Measurements from ENCODE around the gene CELF2.
"Not testable (repeated sequence)": the region's sequence is repeated elsewhere in the genome, so short reads cannot be mapped to it uniquely, and the experiment has no call there.

Gene CELF2

GRCh38 chr10:11345224-11346054 lies 327.8 kb downstream of the CELF2 start:
- Histone ChIP-seq H3K27me3 (replicated peaks; ENCODE audit: control insufficient read depth, insufficient read depth, low read length) (peaks cover 22% of the 10 kb centered on the region), H3K36me3 (ENCODE audit: control insufficient read depth, insufficient read depth, low read length, severe bottlenecking) (no peaks in the 10 kb centered on the region), H3K9me3 (ENCODE audit: control insufficient read depth, low read length) (no peaks in the 10 kb centered on the region), H3K9ac (ENCODE audit: low read length) (no peak overlapping the region), H3K4me1 (ENCODE audit: control insufficient read depth, insufficient read depth, low read length) (no peaks in the 10 kb centered on the region), H3K4me3 (ENCODE audit: low read length) (no peak overlapping the region)
- no peak for DNase-seq (ENCODE audit: low read depth)

- DNase-seq (ENCODE audit: low read depth); H3K36me3 ChIP-seq (ENCODE audit: control insufficient read depth, insufficient read depth, low read length, severe bottlenecking); H3K4me3 ChIP-seq (ENCODE audit: low read length); H3K4me1 ChIP-seq (ENCODE audit: control insufficient read depth, insufficient read depth, low read length); H3K9me3 ChIP-seq (ENCODE audit: control insufficient read depth, low read length); H3K9ac ChIP-seq (ENCODE audit: low read length): not testable (repeated sequence)
- peaks cover 10% of the 10 kb centered on the region for H3K27me3 ChIP-seq (replicated peaks; ENCODE audit: control insufficient read depth, insufficient read depth, low read length)
Measured at GRCh38 chr10:11347580-11347979, 329.9 kb downstream of the CELF2 start.

- H3K27me3 ChIP-seq (replicated peaks; ENCODE audit: control insufficient read depth, insufficient read depth, low read length), result peaks cover 3% of the 10 kb centered on the region
- H3K36me3 ChIP-seq (ENCODE audit: control insufficient read depth, insufficient read depth, low read length, severe bottlenecking), result no peaks in the 10 kb centered on the region
- H3K9me3 ChIP-seq (ENCODE audit: control insufficient read depth, low read length), result no peaks in the 10 kb centered on the region
- H3K4me3 ChIP-seq (ENCODE audit: low read length), result no peak overlapping the region
- no peak overlapping the region for H3K9ac ChIP-seq (ENCODE audit: low read length)
- no peak for DNase-seq (ENCODE audit: low read depth)
- H3K4me1 ChIP-seq (ENCODE audit: control insufficient read depth, insufficient read depth, low read length), result peaks cover 4% of the 10 kb centered on the region
Measured at GRCh38 chr10:11351801-11352200, 334.1 kb downstream of the CELF2 start.

GRCh38 chr10:11353006-11353896 lies 335.6 kb downstream of the CELF2 start:
- no peak overlapping the region for H3K9ac ChIP-seq (ENCODE audit: low read length)
- H3K4me1 ChIP-seq (ENCODE audit: control insufficient read depth, insufficient read depth, low read length), result peaks cover 10% of the 10 kb centered on the region
- no peak for DNase-seq (ENCODE audit: low read depth)
- H3K27me3 ChIP-seq (replicated peaks; ENCODE audit: control insufficient read depth, insufficient read depth, low read length), result peaks cover 3% of the 10 kb centered on the region
- no peaks in the 10 kb centered on the region for H3K36me3 ChIP-seq (ENCODE audit: control insufficient read depth, insufficient read depth, low read length, severe bottlenecking)
- H3K4me3 ChIP-seq (ENCODE audit: low read length), result no peak overlapping the region
- H3K9me3 ChIP-seq (ENCODE audit: control insufficient read depth, low read length), result no peaks in the 10 kb centered on the region

GRCh38 chr10:11354823-11355222 lies 337.2 kb downstream of the CELF2 start:
- DNase-seq (ENCODE audit: low read depth), result no peak
- H3K36me3 ChIP-seq (ENCODE audit: control insufficient read depth, insufficient read depth, low read length, severe bottlenecking), result no peaks in the 10 kb centered on the region
- no peak overlapping the region for H3K9ac ChIP-seq (ENCODE audit: low read length)
- peaks cover 10% of the 10 kb centered on the region for H3K4me1 ChIP-seq (ENCODE audit: control insufficient read depth, insufficient read depth, low read length)
- no peaks in the 10 kb centered on the region for H3K9me3 ChIP-seq (ENCODE audit: control insufficient read depth, low read length)
- peaks cover 3% of the 10 kb centered on the region for H3K27me3 ChIP-seq (replicated peaks; ENCODE audit: control insufficient read depth, insufficient read depth, low read length)
- H3K4me3 ChIP-seq (ENCODE audit: low read length), result no peak overlapping the region

GRCh38 chr10:11355592-11355991 lies 337.9 kb downstream of the CELF2 start:
- Histone ChIP-seq H3K27me3 (replicated peaks; ENCODE audit: control insufficient read depth, insufficient read depth, low read length) (peaks cover 3% of the 10 kb centered on the region), H3K4me1 (ENCODE audit: control insufficient read depth, insufficient read depth, low read length) (peaks cover 10% of the 10 kb centered on the region), H3K4me3 (ENCODE audit: low read length) (no peak overlapping the region), H3K9ac (ENCODE audit: low read length) (no peak overlapping the region), H3K9me3 (ENCODE audit: control insufficient read depth, low read length) (no peaks in the 10 kb centered on the region), H3K36me3 (ENCODE audit: control insufficient read depth, insufficient read depth, low read length, severe bottlenecking) (no peaks in the 10 kb centered on the region)
- DNase-seq (ENCODE audit: low read depth), result no peak

- Histone ChIP-seq H3K27me3 (replicated peaks; ENCODE audit: control insufficient read depth, insufficient read depth, low read length) (no peaks in the 10 kb centered on the region), H3K4me1 (ENCODE audit: control insufficient read depth, insufficient read depth, low read length) (peaks cover 10% of the 10 kb centered on the region), H3K36me3 (ENCODE audit: control insufficient read depth, insufficient read depth, low read length, severe bottlenecking) (no peaks in the 10 kb centered on the region), H3K4me3 (ENCODE audit: low read length) (no peak overlapping the region), H3K9me3 (ENCODE audit: control insufficient read depth, low read length) (no peaks in the 10 kb centered on the region), H3K9ac (ENCODE audit: low read length) (no peak overlapping the region)
- DNase-seq (ENCODE audit: low read depth), result no peak
Measured at GRCh38 chr10:11357439-11357838, 339.8 kb downstream of the CELF2 start.

- no peak for DNase-seq (ENCODE audit: low read depth)
- Histone ChIP-seq H3K27me3 (replicated peaks; ENCODE audit: control insufficient read depth, insufficient read depth, low read length) (no peaks in the 10 kb centered on the region), H3K9ac (ENCODE audit: low read length) (no peak overlapping the region), H3K9me3 (ENCODE audit: control insufficient read depth, low read length) (no peaks in the 10 kb centered on the region), H3K4me3 (ENCODE audit: low read length) (no peak overlapping the region), H3K4me1 (ENCODE audit: control insufficient read depth, insufficient read depth, low read length) (peaks cover 10% of the 10 kb centered on the region), H3K36me3 (ENCODE audit: control insufficient read depth, insufficient read depth, low read length, severe bottlenecking) (no peaks in the 10 kb centered on the region)
Measured at GRCh38 chr10:11358011-11358410, 340.3 kb downstream of the CELF2 start.

GRCh38 chr10:11358923-11359575 lies 341.4 kb downstream of the CELF2 start:
- Histone ChIP-seq H3K9ac (ENCODE audit: low read length) (no peak overlapping the region), H3K27me3 (replicated peaks; ENCODE audit: control insufficient read depth, insufficient read depth, low read length) (no peaks in the 10 kb centered on the region), H3K36me3 (ENCODE audit: control insufficient read depth, insufficient read depth, low read length, severe bottlenecking) (no peaks in the 10 kb centered on the region), H3K4me1 (ENCODE audit: control insufficient read depth, insufficient read depth, low read length) (peaks cover 10% of the 10 kb centered on the region), H3K9me3 (ENCODE audit: control insufficient read depth, low read length) (no peaks in the 10 kb centered on the region), H3K4me3 (ENCODE audit: low read length) (no peak overlapping the region)
- no peak for DNase-seq (ENCODE audit: low read depth)

GRCh38 chr10:11359869-11360268 lies 342.2 kb downstream of the CELF2 start:
- Histone ChIP-seq H3K36me3 (ENCODE audit: control insufficient read depth, insufficient read depth, low read length, severe bottlenecking) (no peaks in the 10 kb centered on the region), H3K4me1 (ENCODE audit: control insufficient read depth, insufficient read depth, low read length) (peaks cover 10% of the 10 kb centered on the region), H3K9me3 (ENCODE audit: control insufficient read depth, low read length) (no peaks in the 10 kb centered on the region), H3K9ac (ENCODE audit: low read length) (no peak overlapping the region), H3K4me3 (ENCODE audit: low read length) (no peak overlapping the region), H3K27me3 (replicated peaks; ENCODE audit: control insufficient read depth, insufficient read depth, low read length) (no peaks in the 10 kb centered on the region)
- DNase-seq (ENCODE audit: low read depth), result no peak

GRCh38 chr10:11363497-11363896 lies 345.8 kb downstream of the CELF2 start:
- H3K36me3 ChIP-seq (ENCODE audit: control insufficient read depth, insufficient read depth, low read length, severe bottlenecking), result no peaks in the 10 kb centered on the region
- no peaks in the 10 kb centered on the region for H3K4me1 ChIP-seq (ENCODE audit: control insufficient read depth, insufficient read depth, low read length)
- no peak for DNase-seq (ENCODE audit: low read depth)
- no peaks in the 10 kb centered on the region for H3K9me3 ChIP-seq (ENCODE audit: control insufficient read depth, low read length)
- H3K9ac ChIP-seq (ENCODE audit: low read length), result no peak overlapping the region
- no peak overlapping the region for H3K4me3 ChIP-seq (ENCODE audit: low read length)
- no peaks in the 10 kb centered on the region for H3K27me3 ChIP-seq (replicated peaks; ENCODE audit: control insufficient read depth, insufficient read depth, low read length)

All from adipocyte (in vitro differentiated cells).